Stomach smooth muscle (tissue), 2 donors: ENCODE data around the gene IL12RB1.
A peak's percentile ranks its signal among the peaks of the same experiment; 100 is the strongest.

Source experiments
- H3K27ac ChIP-seq: one replicate; pipeline ENCODE4 v1.7.0; 2013; ENCODE audit warnings: mild to moderate bottlenecking, low read length, inconsistent platforms
- H3K27me3 ChIP-seq, 2 donors: one replicate each; pipeline ENCODE4 v1.7.0; 2013; ENCODE audit warnings: low read length in 2 of 2; ENCODE audit not compliant: insufficient read depth in 2 of 2, control insufficient read depth in 1 of 2
- H3K36me3 ChIP-seq, 2 donors: one replicate each; pipeline ENCODE4 v1.7.0; 2013; ENCODE audit warnings: low read length in 2 of 2; ENCODE audit not compliant: control insufficient read depth in 2 of 2, insufficient read depth in 2 of 2
- H3K4me1 ChIP-seq: one replicate; pipeline ENCODE4 v1.7.0; 2013; ENCODE audit warnings: low read length; ENCODE audit not compliant: control insufficient read depth, insufficient read depth
- H3K4me3 ChIP-seq, 2 donors: one replicate each; pipeline ENCODE4 v1.7.0; 2013; ENCODE audit warnings: low read length in 2 of 2
- H3K9ac ChIP-seq, 2 donors: one replicate each; pipeline ENCODE4 v1.7.0; 2013; ENCODE audit warnings: low read length in 2 of 2, mild to moderate bottlenecking in 1 of 2
- H3K9me3 ChIP-seq, 2 donors: one replicate each; pipeline ENCODE4 v1.7.0; 2013; ENCODE audit warnings: low read length in 2 of 2; ENCODE audit not compliant: control insufficient read depth in 2 of 2
- donor health status: healthy.
- donor health status: Pancreatic carcinoma.

IL12RB1 gene

DNA sequence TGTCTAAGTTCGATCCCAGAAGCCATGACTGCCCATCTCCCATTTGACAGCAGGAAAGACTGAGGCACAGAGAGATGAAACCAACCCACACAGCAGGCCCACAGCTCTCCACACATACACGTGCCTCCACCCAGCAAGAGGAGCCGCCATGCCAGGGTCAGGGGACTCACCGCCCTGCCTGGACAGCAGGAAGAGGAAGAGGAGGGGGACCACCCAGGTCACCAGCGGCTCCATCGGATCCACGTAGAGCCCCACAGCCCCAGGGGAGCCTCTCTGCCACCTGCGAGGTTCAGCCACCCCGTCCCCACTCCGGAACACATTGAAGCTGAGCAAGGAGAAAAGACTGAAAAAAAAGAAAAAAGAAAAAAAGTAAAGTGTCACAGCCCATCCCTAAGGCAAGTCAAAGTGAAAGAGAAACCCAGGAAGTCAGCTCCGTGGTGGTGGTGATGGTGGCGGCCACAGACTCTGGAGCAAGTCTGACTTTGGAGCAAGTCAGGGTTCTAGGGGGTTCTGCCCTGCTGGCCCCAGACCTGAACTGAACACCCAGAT, at the start of gene IL12RB1:
Gene IL12RB1, minus strand, starts transcription at position 345 of the 549 bp plus-strand sequence. Its CDS starts 111 bp downstream, at position 234.
- peak within 1 kb of the TSS in 1 of 2 donors; percentile 29 for H3K4me3 ChIP-seq
- peaks cover 2% of the 10 kb centered on the region for H3K4me1 ChIP-seq
- H3K9ac ChIP-seq = peak within 1 kb of the TSS in 1 of 2 donors; percentile 32
- no peaks in the 10 kb centered on the region for H3K36me3 ChIP-seq
- no peak within 1 kb of the TSS for H3K27ac ChIP-seq
- no peaks in the 10 kb centered on the region for H3K9me3 ChIP-seq
- peaks cover 3% of the 10 kb centered on the region in 2 donors for H3K27me3 ChIP-seq

DNA sequence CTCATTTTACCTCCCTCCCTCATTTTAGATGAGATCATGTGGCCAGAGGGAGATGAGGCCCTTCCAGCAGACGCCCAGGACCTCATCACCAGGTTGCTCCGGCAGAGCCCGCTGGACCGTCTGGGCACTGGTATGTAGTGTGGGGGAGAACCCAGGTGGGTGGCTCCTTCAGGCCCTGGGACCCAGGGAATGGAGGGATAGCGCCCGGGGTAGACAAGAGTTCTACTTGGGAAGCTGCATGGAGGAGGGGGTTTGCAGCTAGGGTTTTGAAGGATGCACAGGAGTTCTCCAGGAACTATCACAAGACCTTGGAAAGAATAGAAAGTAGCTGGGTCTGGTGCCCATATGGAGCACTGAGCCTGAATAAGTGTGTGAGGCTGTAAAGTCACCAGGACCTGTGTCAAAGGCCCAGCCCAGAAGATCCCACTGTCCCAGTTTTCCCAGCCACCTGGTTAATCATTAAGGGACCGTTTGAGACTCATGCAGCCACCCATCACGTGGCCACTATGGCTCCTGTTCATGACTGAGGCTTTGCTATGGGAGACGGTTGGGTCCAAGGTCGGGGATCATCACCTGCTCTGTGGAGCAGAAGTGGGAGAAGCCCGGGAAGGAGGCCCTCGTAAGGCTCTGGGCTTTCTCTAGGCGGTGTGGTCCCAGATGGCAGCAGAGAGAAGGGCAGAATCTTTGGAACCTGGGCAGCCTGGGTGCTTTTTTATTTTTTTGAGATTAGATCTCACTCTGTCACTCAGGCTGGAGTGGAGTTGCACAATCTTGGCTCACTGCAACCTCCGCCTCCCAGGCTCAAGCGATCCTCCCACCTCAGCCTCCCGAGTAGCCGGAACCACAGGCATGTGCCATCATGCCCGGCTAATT, 49.2 kb upstream of the IL12RB1 start:
- Histone ChIP-seq H3K27ac (no peak overlapping the region), H3K9me3 (no peaks in the 10 kb centered on the region), H3K27me3 (no peaks in the 10 kb centered on the region), H3K4me3 (no peak overlapping the region), H3K36me3 (peaks cover 2 to 8% of the 10 kb centered on the region in 2 donors), H3K9ac (no peak overlapping the region), H3K4me1 (no peaks in the 10 kb centered on the region)

DNA sequence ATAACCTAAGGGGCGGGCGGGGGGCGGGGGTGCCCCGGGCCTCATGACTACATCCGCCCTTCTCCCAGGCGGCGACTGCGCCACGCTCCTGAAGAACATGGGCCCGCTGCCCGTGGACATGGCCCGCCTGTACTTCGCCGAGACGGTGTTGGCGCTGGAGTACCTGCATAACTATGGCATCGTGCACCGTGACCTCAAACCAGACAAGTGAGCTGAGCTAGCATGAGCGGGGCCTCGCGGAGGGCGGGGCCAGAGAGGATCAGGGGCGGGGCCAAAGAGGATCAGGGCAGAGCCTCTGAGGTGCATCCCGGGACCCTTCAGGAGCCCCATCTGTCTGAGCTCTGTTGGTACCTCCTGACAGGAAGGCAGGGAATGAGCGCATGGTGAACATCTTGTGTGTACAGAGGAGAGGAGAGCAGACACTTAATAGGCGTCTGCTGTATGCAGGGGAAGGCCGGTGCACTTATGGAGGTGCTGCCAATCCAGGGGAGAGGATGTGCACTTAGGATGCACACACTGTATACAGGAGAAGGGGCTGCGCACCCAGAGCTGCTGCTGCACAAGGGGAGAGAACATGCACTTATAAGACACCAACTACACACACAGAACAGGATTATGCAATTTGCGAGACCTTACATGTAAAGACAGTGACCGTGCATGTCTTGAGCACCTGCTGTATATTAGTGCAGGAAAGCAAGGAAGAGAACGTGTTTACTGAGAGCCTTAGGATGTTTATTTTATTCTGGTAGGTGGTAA, 45.3 kb upstream of the IL12RB1 start:
- Histone ChIP-seq H3K9ac (no peak overlapping the region), H3K36me3 (peaks cover 2 to 5% of the 10 kb centered on the region in 2 donors), H3K27me3 (no peaks in the 10 kb centered on the region), H3K9me3 (no peaks in the 10 kb centered on the region), H3K4me3 (no peak overlapping the region), H3K4me1 (no peaks in the 10 kb centered on the region), H3K27ac (no peak overlapping the region)

DNA sequence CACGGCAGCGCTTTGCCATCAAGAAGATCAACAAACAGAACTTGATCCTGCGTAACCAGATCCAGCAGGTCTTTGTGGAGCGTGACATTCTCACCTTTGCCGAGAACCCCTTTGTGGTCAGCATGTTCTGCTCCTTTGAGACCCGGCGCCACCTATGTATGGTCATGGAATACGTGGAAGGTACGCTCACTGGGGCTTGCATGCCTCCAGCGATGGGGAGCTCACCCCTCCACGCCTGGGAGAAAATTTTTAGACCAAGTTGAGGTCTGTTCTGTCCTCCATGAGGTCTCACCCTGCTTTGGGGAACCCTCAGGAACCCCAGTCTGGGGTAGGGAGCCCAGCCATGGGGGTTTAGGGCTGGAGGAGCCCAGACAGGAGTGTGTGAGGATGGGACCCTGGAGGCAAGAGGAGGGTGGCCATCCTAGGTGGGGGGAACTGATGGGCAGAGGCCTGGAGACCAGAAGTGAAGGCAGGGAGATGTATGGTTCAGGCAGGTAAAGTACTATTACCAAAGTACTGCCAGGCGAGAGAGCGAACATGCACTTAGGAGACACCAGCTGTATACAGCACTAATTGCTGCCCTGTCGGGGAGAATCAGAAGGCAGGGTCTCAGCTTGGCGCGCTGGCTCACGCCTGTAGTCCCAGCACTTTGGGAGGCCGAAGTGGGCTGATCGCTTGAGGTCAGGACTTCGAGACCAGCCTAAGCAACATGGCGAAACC, 43.9 kb upstream of the IL12RB1 start:
- no peak overlapping the region for H3K9ac ChIP-seq
- no peaks in the 10 kb centered on the region for H3K4me1 ChIP-seq
- H3K27ac ChIP-seq = no peak overlapping the region
- peaks cover 2 to 5% of the 10 kb centered on the region in 2 donors for H3K36me3 ChIP-seq
- no peak overlapping the region for H3K4me3 ChIP-seq
- H3K9me3 ChIP-seq = no peaks in the 10 kb centered on the region
- no peaks in the 10 kb centered on the region for H3K27me3 ChIP-seq

DNA sequence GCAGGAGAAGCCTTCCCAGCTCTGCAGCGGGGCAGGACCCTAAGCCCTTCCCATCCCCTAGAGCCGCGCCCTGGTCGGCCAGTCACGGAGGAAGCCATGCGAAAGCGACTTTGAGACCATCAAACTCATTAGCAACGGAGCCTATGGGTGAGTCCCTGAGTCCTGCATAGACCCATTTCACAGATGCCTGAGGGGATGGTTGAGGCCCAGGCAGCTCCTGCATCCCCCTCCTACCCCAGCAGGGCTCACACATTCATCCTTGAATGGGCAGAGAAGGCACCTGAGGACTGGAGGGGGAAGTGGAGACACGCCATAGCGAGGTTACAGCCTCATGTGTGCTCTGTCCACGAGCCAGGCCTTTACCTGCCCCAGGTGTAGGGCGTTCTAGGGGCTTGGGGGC, 42.1 kb upstream of the IL12RB1 start:
- Histone ChIP-seq H3K4me1 (no peaks in the 10 kb centered on the region), H3K4me3 (no peak overlapping the region), H3K36me3 (peaks cover 2 to 10% of the 10 kb centered on the region in 2 donors), H3K27me3 (no peaks in the 10 kb centered on the region), H3K9ac (no peak overlapping the region), H3K27ac (no peak overlapping the region), H3K9me3 (no peaks in the 10 kb centered on the region)

DNA sequence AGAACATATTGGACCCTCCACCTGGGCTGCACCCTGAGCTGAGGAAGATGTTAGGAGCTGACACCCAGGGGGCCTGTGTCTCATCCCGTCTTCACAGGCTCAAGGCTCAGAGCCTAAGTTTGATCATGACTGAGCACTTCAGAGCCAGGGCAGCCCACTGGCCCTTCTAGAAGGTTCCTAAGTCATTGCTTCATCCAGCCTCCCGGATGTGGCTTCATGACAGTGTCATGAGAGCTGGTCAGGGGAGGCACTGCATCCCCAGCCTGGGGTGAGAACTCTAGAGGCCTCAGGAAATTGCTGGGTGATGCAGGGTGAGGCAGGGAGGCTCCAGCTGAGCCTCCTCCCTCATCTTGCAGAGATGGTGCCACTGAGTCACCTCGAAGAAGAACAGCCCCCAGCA, 41.3 kb upstream of the IL12RB1 start:
- Histone ChIP-seq H3K36me3 (peaks cover 2 to 10% of the 10 kb centered on the region in 2 donors), H3K27me3 (no peaks in the 10 kb centered on the region), H3K9ac (no peak overlapping the region), H3K27ac (no peak overlapping the region), H3K4me1 (no peaks in the 10 kb centered on the region), H3K4me3 (no peak overlapping the region), H3K9me3 (no peaks in the 10 kb centered on the region)

DNA sequence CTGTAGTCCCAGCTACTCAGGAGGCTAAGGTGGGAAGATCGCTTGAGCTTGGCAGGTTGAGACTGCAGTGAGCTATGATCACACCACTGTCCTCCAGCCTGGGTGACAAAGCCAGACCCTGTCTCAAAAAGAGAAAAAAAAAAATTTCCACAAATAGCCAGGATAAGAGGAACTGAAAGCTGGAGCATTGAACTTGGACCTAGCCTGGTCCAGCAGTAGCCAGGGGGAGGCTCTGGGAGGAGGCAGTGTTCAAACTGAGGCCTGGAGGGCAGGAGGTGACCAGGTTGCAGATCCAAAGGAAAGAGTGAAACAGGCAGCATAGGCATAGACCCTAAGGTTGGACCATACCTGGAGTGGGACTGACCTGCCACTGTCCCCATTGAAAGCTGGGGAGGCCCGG, 39.4 kb upstream of the IL12RB1 start:
- no peaks in the 10 kb centered on the region for H3K9me3 ChIP-seq
- H3K36me3 ChIP-seq = peaks cover 0 to 5% of the 10 kb centered on the region in 2 donors
- no peaks in the 10 kb centered on the region for H3K27me3 ChIP-seq
- no peak overlapping the region for H3K9ac ChIP-seq
- H3K27ac ChIP-seq = no peak overlapping the region
- no peak overlapping the region for H3K4me3 ChIP-seq
- no peaks in the 10 kb centered on the region for H3K4me1 ChIP-seq

DNA sequence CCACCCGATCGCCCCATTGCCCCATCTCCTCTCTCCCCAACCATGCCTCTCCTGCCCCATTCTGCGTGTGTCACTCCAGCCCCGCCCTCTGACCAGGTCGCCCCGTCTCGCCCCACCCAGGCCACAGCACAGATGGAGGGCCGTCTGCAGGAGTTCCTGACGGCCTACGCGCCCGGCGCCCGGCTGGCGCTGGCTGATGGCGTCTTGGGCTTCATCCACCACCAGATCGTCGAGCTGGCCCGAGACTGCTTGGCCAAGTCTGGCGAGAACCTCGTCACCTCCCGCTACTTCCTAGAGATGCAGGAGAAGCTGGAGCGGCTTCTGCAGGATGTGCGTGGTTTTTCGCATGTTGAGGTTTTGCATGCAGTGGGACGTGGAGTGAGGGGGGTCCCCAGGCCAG, 37.1 kb upstream of the IL12RB1 start:
- Histone ChIP-seq H3K27ac (no peak overlapping the region), H3K27me3 (no peaks in the 10 kb centered on the region), H3K9ac (no peak overlapping the region), H3K36me3 (peaks cover 0 to 5% of the 10 kb centered on the region in 2 donors), H3K4me3 (no peak overlapping the region), H3K9me3 (no peaks in the 10 kb centered on the region), H3K4me1 (peaks cover 5% of the 10 kb centered on the region)

DNA sequence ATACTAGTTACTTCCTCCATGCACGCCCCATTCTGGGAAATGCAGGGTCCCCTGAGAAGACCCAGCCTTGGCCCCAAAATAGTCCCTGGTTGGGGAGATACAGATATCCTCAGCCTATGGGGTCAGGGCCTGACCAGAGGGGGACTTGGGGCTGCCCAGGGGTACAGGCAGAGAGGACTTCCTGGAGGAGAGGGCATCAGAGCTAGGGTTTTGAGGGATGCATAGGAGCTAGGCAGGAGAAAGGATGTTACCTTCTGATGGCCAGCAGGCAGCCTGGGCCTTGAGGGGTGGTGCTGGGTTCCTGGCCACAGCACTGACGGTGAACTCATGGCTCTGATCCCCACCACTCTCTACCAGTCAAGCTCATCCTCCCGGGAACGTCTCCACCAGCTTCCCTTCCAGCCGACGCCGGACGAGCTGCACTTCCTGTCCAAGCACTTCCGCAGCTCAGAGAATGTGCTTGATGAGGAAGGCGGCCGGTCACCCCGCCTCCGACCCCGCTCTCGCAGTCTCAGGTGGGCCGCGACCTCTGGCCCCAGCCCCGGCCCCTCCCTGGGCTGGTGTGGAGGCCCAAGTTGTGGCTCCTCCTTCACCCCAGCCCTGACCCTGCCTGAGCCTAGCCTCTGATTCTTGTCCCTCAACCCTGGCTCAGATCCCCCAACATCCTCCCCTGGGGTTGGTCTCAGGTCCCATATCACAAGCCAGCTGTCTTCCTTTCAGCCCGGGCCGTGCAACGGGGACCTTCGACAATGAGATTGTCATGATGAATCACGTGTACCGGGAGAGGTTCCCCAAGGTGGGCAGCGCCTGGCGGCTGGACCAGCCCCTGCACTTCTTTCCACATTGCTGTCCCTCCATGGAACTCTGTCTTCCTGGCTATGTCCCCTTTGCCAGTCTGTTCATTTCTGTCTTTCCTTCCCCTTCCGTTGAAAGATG, 36.4 kb upstream of the IL12RB1 start:
- Histone ChIP-seq H3K9me3 (no peaks in the 10 kb centered on the region), H3K4me3 (no peak overlapping the region), H3K9ac (no peak overlapping the region), H3K36me3 (peaks cover 0 to 5% of the 10 kb centered on the region in 2 donors), H3K4me1 (peaks cover 12% of the 10 kb centered on the region), H3K27me3 (no peaks in the 10 kb centered on the region), H3K27ac (no peak overlapping the region)
